Trophoblast cell (in vitro differentiated cells and primary cell): ENCODE data around the gene SCYL2.

Source experiments
- DNase-seq, 2 donors: peaks; one replicate each; pipeline ENCODE4 v3.0.0-alpha.2; 2016
- H2AFZ ChIP-seq: 2 replicates; pipeline ENCODE4 v1.6.1; 2013; ENCODE audit warnings: low read length, moderate library complexity, mild to moderate bottlenecking; ENCODE audit not compliant: insufficient read depth, poor library complexity
- H2AK5ac ChIP-seq: 2 replicates; pipeline ENCODE4 v1.6.1; 2013; ENCODE audit warnings: mild to moderate bottlenecking, low read length
- H2BK120ac ChIP-seq: 2 replicates; pipeline ENCODE4 v1.6.1; 2013; ENCODE audit warnings: low read length, mild to moderate bottlenecking, moderate library complexity; ENCODE audit not compliant: insufficient read depth, poor library complexity
- H2BK12ac ChIP-seq: 2 replicates; pipeline ENCODE4 v1.6.1; 2013; ENCODE audit warnings: mild to moderate bottlenecking, low read length, moderate library complexity
- H2BK5ac ChIP-seq: 2 replicates; pipeline ENCODE4 v1.6.1; 2013; ENCODE audit warnings: low read length, low read depth, moderate library complexity, mild to moderate bottlenecking; ENCODE audit not compliant: poor library complexity
- H3K14ac ChIP-seq: 2 replicates; pipeline ENCODE4 v1.6.1; 2013; ENCODE audit warnings: mild to moderate bottlenecking, low read length
- H3K18ac ChIP-seq: 2 replicates; pipeline ENCODE4 v1.6.1; 2013; ENCODE audit warnings: mild to moderate bottlenecking, low read length
- H3K23ac ChIP-seq: 2 replicates; pipeline ENCODE4 v1.6.1; 2013; ENCODE audit warnings: low read length
- H3K27ac ChIP-seq: 2 replicates; pipeline ENCODE4 v1.5.1; 2013; ENCODE audit warnings: low read depth, mild to moderate bottlenecking, inconsistent platforms, low read length, moderate library complexity
- H3K27me3 ChIP-seq: 2 replicates; pipeline ENCODE4 v1.6.1; 2013; ENCODE audit warnings: inconsistent platforms, mild to moderate bottlenecking, low read length, moderate library complexity; ENCODE audit not compliant: insufficient read depth
- H3K36me3 ChIP-seq, 2 experiments: 1 replicate in 1 of 2; 2 replicates in 1 of 2; pipeline ENCODE4 v1.6.1; 2013; ENCODE audit warnings: low read length in 2 of 2, mild to moderate bottlenecking in 2 of 2, moderate library complexity in 1 of 2; ENCODE audit not compliant: insufficient read depth in 2 of 2, control insufficient read depth in 1 of 2
- H3K4ac ChIP-seq: 2 replicates; pipeline ENCODE4 v1.6.1; 2013; ENCODE audit warnings: low read depth, mild to moderate bottlenecking, low read length, moderate library complexity
- H3K4me1 ChIP-seq, 2 experiments: 1 replicate in 1 of 2; 2 replicates in 1 of 2; pipeline ENCODE4 v1.6.1; 2013; ENCODE audit warnings: low read length in 2 of 2, mild to moderate bottlenecking in 2 of 2, moderate library complexity in 1 of 2; ENCODE audit not compliant: insufficient read depth in 2 of 2, control insufficient read depth in 1 of 2
- H3K4me2 ChIP-seq: 2 replicates; pipeline ENCODE4 v1.6.1; 2013; ENCODE audit warnings: inconsistent platforms, mild to moderate bottlenecking, low read length, moderate library complexity
- H3K4me3 ChIP-seq: 2 replicates; pipeline ENCODE4 v1.5.1; 2013; ENCODE audit warnings: mild to moderate bottlenecking, low read depth, low read length, inconsistent platforms
- H3K79me1 ChIP-seq: one replicate; pipeline ENCODE4 v1.6.1; 2013; ENCODE audit warnings: low read length
- H3K79me2 ChIP-seq: 2 replicates; pipeline ENCODE4 v1.6.1; 2013; ENCODE audit warnings: low read length, mild to moderate bottlenecking; ENCODE audit not compliant: control insufficient read depth, insufficient read depth, poor library complexity
- H3K9ac ChIP-seq: 2 replicates; pipeline ENCODE4 v1.6.1; 2013; ENCODE audit warnings: mild to moderate bottlenecking, low read length
- H3K9me3 ChIP-seq: 2 replicates; pipeline ENCODE4 v1.6.1; 2013; ENCODE audit warnings: low read depth, mild to moderate bottlenecking, control low read depth, inconsistent platforms, low read length; ENCODE audit not compliant: insufficient read depth
- H4K12ac ChIP-seq: 2 replicates; pipeline ENCODE4 v1.6.1; 2013; ENCODE audit warnings: low read depth, mild to moderate bottlenecking, low read length, moderate library complexity
- H4K8ac ChIP-seq: 2 replicates; pipeline ENCODE4 v1.6.1; 2013; ENCODE audit warnings: low read depth, mild to moderate bottlenecking, low read length, moderate library complexity
- H4K91ac ChIP-seq: one replicate; pipeline ENCODE4 v1.6.1; 2013; ENCODE audit warnings: low read depth, mild to moderate bottlenecking, low read length, moderate library complexity
- WGBS: extraction: QIAGEN DNeasy Blood & Tissue Kit; methylation state at CpG from one replicate; pipeline ENCODE4 v1.1.7; 2013; ENCODE audit warnings: missing lambda C conversion rate; ENCODE audit not compliant: insufficient read length, insufficient coverage; ENCODE audit errors: extremely low coverage; 5-methylcytosine and 5-hydroxymethylcytosine counted together

SCYL2 gene

GRCh38 chr12:100251917-100252316 is 15.1 kb upstream of the SCYL2 start:
- Histone ChIP-seq H2AFZ (no peak overlapping the region), H3K27me3 (no peaks in the 10 kb centered on the region), H3K9ac (no peak overlapping the region), H3K36me3 (no peaks in the 10 kb centered on the region), H3K23ac (no peak overlapping the region), H4K91ac (no peak overlapping the region), H3K9me3 (no peaks in the 10 kb centered on the region), H3K18ac (no peak overlapping the region), H4K12ac (no peak overlapping the region), H3K79me1 (no peaks in the 10 kb centered on the region), H2AK5ac (no peak overlapping the region), H3K27ac (no peak overlapping the region), H3K4ac (no peak overlapping the region), H3K4me1 (no peaks in the 10 kb centered on the region), H3K79me2 (no peaks in the 10 kb centered on the region), H2BK120ac (no peak overlapping the region), H3K4me3 (no peak overlapping the region), H2BK12ac (no peak overlapping the region), H4K8ac (no peak overlapping the region), H3K14ac (no peak overlapping the region), H2BK5ac (no peak overlapping the region), H3K4me2 (no peak overlapping the region)
- no CpG with 5 or more reads among the region's 2 CpGs for WGBS
- no peak for DNase-seq

GRCh38 chr12:100253437-100253836 is 13.5 kb upstream of the SCYL2 start:
- no CpG with 5 or more reads among the region's 1 CpG for WGBS
- no peak for DNase-seq
- no peak overlapping the region for H3K4ac ChIP-seq

GRCh38 chr12:100254876-100255275 is 12.1 kb upstream of the SCYL2 start:
- no peak overlapping the region for H3K27ac ChIP-seq
- H4K91ac ChIP-seq = no peak overlapping the region
- no peak overlapping the region for H2BK120ac ChIP-seq
- H3K23ac ChIP-seq = no peak overlapping the region
- no peak overlapping the region for H3K4me3 ChIP-seq
- no peaks in the 10 kb centered on the region for H3K36me3 ChIP-seq
- no peak overlapping the region for H3K14ac ChIP-seq
- H3K9ac ChIP-seq = no peak overlapping the region
- no peak overlapping the region for H3K18ac ChIP-seq
- no peaks in the 10 kb centered on the region for H3K9me3 ChIP-seq
- no peak overlapping the region for H4K8ac ChIP-seq
- H2AFZ ChIP-seq = no peak overlapping the region
- WGBS = no CpG with 5 or more reads among the region's 1 CpG
- peak in 1 of 2 donors; percentile 1 for DNase-seq
- no peak overlapping the region for H3K4me2 ChIP-seq
- no peak overlapping the region for H2BK12ac ChIP-seq
- H4K12ac ChIP-seq = no peak overlapping the region
- H3K79me1 ChIP-seq = no peaks in the 10 kb centered on the region
- no peaks in the 10 kb centered on the region for H3K27me3 ChIP-seq
- H2AK5ac ChIP-seq = no peak overlapping the region
- no peaks in the 10 kb centered on the region for H3K79me2 ChIP-seq
- H3K4me1 ChIP-seq = no peaks in the 10 kb centered on the region
- no peak overlapping the region for H2BK5ac ChIP-seq
- no peak overlapping the region for H3K4ac ChIP-seq

More at GRCh38 chr12:100253437-100253836, 13.5 kb upstream of the SCYL2 start:
- no peak overlapping the region for H3K14ac ChIP-seq
- H3K4me3 ChIP-seq = no peak overlapping the region
- no peak overlapping the region for H3K4me2 ChIP-seq
- no peak overlapping the region for H2AFZ ChIP-seq
- H4K91ac ChIP-seq = no peak overlapping the region
- H3K27ac ChIP-seq = no peak overlapping the region
- H3K79me1 ChIP-seq = no peaks in the 10 kb centered on the region
- no peaks in the 10 kb centered on the region for H3K27me3 ChIP-seq
- no peak overlapping the region for H4K8ac ChIP-seq
- no peaks in the 10 kb centered on the region for H3K36me3 ChIP-seq
- H3K79me2 ChIP-seq = no peaks in the 10 kb centered on the region
- no peak overlapping the region for H3K9ac ChIP-seq
- H3K9me3 ChIP-seq = no peaks in the 10 kb centered on the region
- H2AK5ac ChIP-seq = no peak overlapping the region
- H2BK5ac ChIP-seq = no peak overlapping the region
- no peak overlapping the region for H2BK120ac ChIP-seq
- H4K12ac ChIP-seq = no peak overlapping the region
- H3K23ac ChIP-seq = no peak overlapping the region
- H2BK12ac ChIP-seq = no peak overlapping the region
- H3K18ac ChIP-seq = no peak overlapping the region
- H3K4me1 ChIP-seq = no peaks in the 10 kb centered on the region

GRCh38 chr12:100258127-100258526 is 8.8 kb upstream of the SCYL2 start:
- H3K14ac ChIP-seq = no peak overlapping the region
- no peaks in the 10 kb centered on the region for H3K79me2 ChIP-seq
- no peaks in the 10 kb centered on the region for H3K36me3 ChIP-seq
- H2BK12ac ChIP-seq = no peak overlapping the region
- no peak overlapping the region for H3K4me2 ChIP-seq
- no peak overlapping the region for H4K12ac ChIP-seq
- no peak overlapping the region for H4K8ac ChIP-seq
- no peak overlapping the region for H2BK120ac ChIP-seq
- H3K4me3 ChIP-seq = no peak overlapping the region
- H3K79me1 ChIP-seq = no peaks in the 10 kb centered on the region
- H3K4me1 ChIP-seq = no peaks in the 10 kb centered on the region
- no CpG with 5 or more reads among the region's 1 CpG for WGBS
- no peak overlapping the region for H3K23ac ChIP-seq
- no peak overlapping the region for H3K18ac ChIP-seq
- no peak overlapping the region for H2AFZ ChIP-seq
- no peak for DNase-seq
- H3K9me3 ChIP-seq = no peaks in the 10 kb centered on the region
- no peak overlapping the region for H3K27ac ChIP-seq
- no peak overlapping the region for H3K4ac ChIP-seq
- H2AK5ac ChIP-seq = no peak overlapping the region
- H4K91ac ChIP-seq = no peak overlapping the region
- H3K27me3 ChIP-seq = no peaks in the 10 kb centered on the region
- H2BK5ac ChIP-seq = no peak overlapping the region
- H3K9ac ChIP-seq = no peak overlapping the region
